GM03348 (cell line): Measurements from ENCODE around the gene TMEM106A.
"Not testable (repeated sequence)": the region's sequence is repeated elsewhere in the genome, so short reads cannot be mapped to it uniquely, and the experiment has no call there.

Experiments used
- DNase-seq: peaks from one replicate; pipeline ENCODE4 v3.0.0; 2012; ENCODE audit warnings: low spot score

Gene TMEM106A

GRCh38 chr17:43211480-43212402 lies at the start of gene TMEM106A:
Gene TMEM106A (plus strand): TSS chr17:43211875. CDS start chr17:43213042, 1,167 bp downstream.
- DNase-seq: peak; percentile 98

GRCh38 chr17:43165971-43166370 lies 45.7 kb upstream of the TMEM106A start:
- DNase-seq: not testable (repeated sequence)

- DNase-seq: peak; percentile 12
These were observed 42.0 kb upstream of the TMEM106A start for GRCh38 chr17:43169561-43170139.

GRCh38 chr17:43170140-43170765 lies 41.4 kb upstream of the TMEM106A start:
- peak; percentile 94 for DNase-seq

GRCh38 chr17:43170766-43171585 lies 40.7 kb upstream of the TMEM106A start, which contains the start of gene NBR1:
Gene NBR1 (plus strand): TSS chr17:43171214. CDS start chr17:43175800, 4,586 bp downstream.
- DNase-seq: peak; percentile 97

- peak; percentile 64 for DNase-seq
These were observed 39.8 kb upstream of the TMEM106A start for GRCh38 chr17:43171586-43172487.

- peak; percentile 62 for DNase-seq
These were observed 36.2 kb upstream of the TMEM106A start for GRCh38 chr17:43175213-43176118.

- DNase-seq: no peak
These were observed 35.5 kb upstream of the TMEM106A start for GRCh38 chr17:43176119-43176570.

GRCh38 chr17:43183921-43184320 lies 27.8 kb upstream of the TMEM106A start:
- DNase-seq: no peak

GRCh38 chr17:43186656-43187055 lies 25.0 kb upstream of the TMEM106A start:
- not testable (repeated sequence) for DNase-seq

- DNase-seq: no peak
These were observed 18.4 kb upstream of the TMEM106A start for GRCh38 chr17:43193251-43193650.

- no peak for DNase-seq
These were observed 12.0 kb upstream of the TMEM106A start for GRCh38 chr17:43199633-43200032.

- no peak for DNase-seq
These were observed 11.5 kb upstream of the TMEM106A start for GRCh38 chr17:43200127-43200526.

GRCh38 chr17:43203013-43203412 lies 8.7 kb upstream of the TMEM106A start:
- DNase-seq: not testable (repeated sequence)

- no peak for DNase-seq
These were observed 1.1 kb upstream of the TMEM106A start for GRCh38 chr17:43210576-43210975.

- DNase-seq: no peak
These were observed 574 bp upstream of the TMEM106A start for GRCh38 chr17:43211123-43211479.

- DNase-seq: peak; percentile 15
These were observed 1.2 kb downstream of the TMEM106A start for GRCh38 chr17:43212641-43213490.

- no peak for DNase-seq
These were observed 1.9 kb downstream of the TMEM106A start for GRCh38 chr17:43213545-43213944.

GRCh38 chr17:43215341-43215740 lies 3.7 kb downstream of the TMEM106A start:
- no peak for DNase-seq
